HFFc6 (cell line): ENCODE data around the gene CHAT. TPM values are rescaled to one million over a fixed set of nuclear protein-coding genes. Genes with fewer than 3 reads are reported as not detected.

ENCODE experiments used
- DNase-seq: peaks from one replicate; pipeline ENCODE4 v3.0.0-alpha.2; 2018
- H3K27ac Mint-ChIP-seq: 2 replicates; pipeline ENCODE4 v1.8.0; 2020; ENCODE audit warnings: mild to moderate bottlenecking, mixed read lengths
- H3K27me3 Mint-ChIP-seq: 2 replicates; pipeline ENCODE4 v1.8.0; 2021; ENCODE audit warnings: mild to moderate bottlenecking, moderate library complexity, mixed read lengths; ENCODE audit not compliant: insufficient read depth
- H3K36me3 Mint-ChIP-seq: 2 replicates; pipeline ENCODE4 v1.8.0; 2021; ENCODE audit warnings: low read depth, mixed read lengths
- H3K4me1 Mint-ChIP-seq: 2 replicates; pipeline ENCODE4 v1.8.0; 2020; ENCODE audit warnings: low read depth, mixed read lengths
- H3K4me3 Mint-ChIP-seq: 2 replicates; pipeline ENCODE4 v1.8.0; 2020; ENCODE audit warnings: mild to moderate bottlenecking, moderate library complexity, mixed read lengths
- H3K9me3 Mint-ChIP-seq: 2 replicates; pipeline ENCODE4 v1.8.0; 2020; ENCODE audit warnings: mild to moderate bottlenecking, mixed read lengths
- CTCF ChIP-seq: fragments of 200-600 bp; sonication (generic); IDR thresholded peaks from 2 replicates; pipeline ENCODE4 v1.5.0; 2021; ENCODE audit warnings: antibody characterized with exemption, mild to moderate bottlenecking
- total RNA-seq, 6 experiments: library from RNA; stranded (reverse); fragmentation: NEBNext Ultra II Directional; extraction: Animal tissue kit (Norgen Biotek cat#: 25700); gene quantifications; 2 replicates in 1 of 6; 3 replicates in 5 of 6; pipeline ENCODE4 v1.2.3, GENCODE V29; 2021

Gene CHAT
- total RNA-seq, 6 experiments from 2014 or later: not detected

- H3K4me3 Mint-ChIP-seq: no peak overlapping the region
- TF ChIP-seq CTCF: no peak
- H3K9me3 Mint-ChIP-seq: no peaks in the 10 kb centered on the region
- DNase-seq: no peak
- H3K4me1 Mint-ChIP-seq: no peaks in the 10 kb centered on the region
- no peaks in the 10 kb centered on the region for H3K36me3 Mint-ChIP-seq
- no peak overlapping the region for H3K27ac Mint-ChIP-seq
- H3K27me3 Mint-ChIP-seq: peaks cover 55% of the 10 kb centered on the region
These were observed 36.3 kb downstream of the CHAT start for GRCh38 chr10:49649936-49650723.

- Mint-ChIP-seq H3K27me3 (peaks cover 56% of the 10 kb centered on the region), H3K4me1 (no peaks in the 10 kb centered on the region), H3K36me3 (no peaks in the 10 kb centered on the region), H3K9me3 (no peaks in the 10 kb centered on the region), H3K27ac (no peak overlapping the region), H3K4me3 (no peak overlapping the region)
- no peak for DNase-seq
- TF ChIP-seq CTCF: no peak
These were observed 36.8 kb downstream of the CHAT start for GRCh38 chr10:49650724-49651034.

- TF ChIP-seq CTCF: no peak
- Mint-ChIP-seq H3K4me3 (no peak overlapping the region), H3K36me3 (no peaks in the 10 kb centered on the region), H3K27me3 (peaks cover 55% of the 10 kb centered on the region), H3K9me3 (no peaks in the 10 kb centered on the region), H3K27ac (no peak overlapping the region), H3K4me1 (no peaks in the 10 kb centered on the region)
- DNase-seq: no peak
These were observed 37.4 kb downstream of the CHAT start for GRCh38 chr10:49651039-49651835.

- Mint-ChIP-seq H3K27ac (no peak overlapping the region), H3K9me3 (no peaks in the 10 kb centered on the region), H3K4me1 (no peaks in the 10 kb centered on the region), H3K36me3 (no peaks in the 10 kb centered on the region), H3K4me3 (no peak overlapping the region), H3K27me3 (peaks cover 60% of the 10 kb centered on the region)
- DNase-seq: no peak
- no peak for TF ChIP-seq CTCF
These were observed 38.1 kb downstream of the CHAT start for GRCh38 chr10:49651917-49652316.

- DNase-seq: no peak
- H3K27ac Mint-ChIP-seq: no peak overlapping the region
- no peak overlapping the region for H3K4me3 Mint-ChIP-seq
- peaks cover 2% of the 10 kb centered on the region; the same call in 1 of the 2 replicates for H3K9me3 Mint-ChIP-seq
- TF ChIP-seq CTCF: no peak
- peaks cover 61% of the 10 kb centered on the region for H3K27me3 Mint-ChIP-seq
- H3K4me1 Mint-ChIP-seq: no peaks in the 10 kb centered on the region
- no peaks in the 10 kb centered on the region for H3K36me3 Mint-ChIP-seq
These were observed 38.8 kb downstream of the CHAT start for GRCh38 chr10:49652421-49653272.
